Gastrocnemius medialis (tissue), 4 donors: Measurements from ENCODE around the gene ASPHD1. TPM values are rescaled to one million over a fixed set of nuclear protein-coding genes. Genes with fewer than 3 reads are reported as not detected.

Experiments used
- ATAC-seq, 2 donors: fragments of 150-250 bp; one replicate each; pipeline ENCODE4 v1.9.1; 2016
- DNase-seq, 2 donors: peaks; one replicate each; pipeline ENCODE4 v3.0.0-alpha.2; 2019
- H3K27ac ChIP-seq, 4 donors: fragments of 200-600 bp; sonication (generic); 1 replicate in 1 of 4; 2 replicates in 3 of 4; pipeline ENCODE4 v1.5.1; 2016 to 2018; ENCODE audit warnings: mild to moderate bottlenecking in 2 of 4, moderate library complexity in 1 of 4
- H3K27me3 ChIP-seq, 3 donors: fragments of 200-600 bp; sonication (generic) in 2 of 3; 1 replicate in 1 of 3; 2 replicates in 2 of 3; pipeline versions ENCODE4 v1.5.1 to v1.6.0; 2016 to 2019; ENCODE audit warnings: mild to moderate bottlenecking in 1 of 3, moderate library complexity in 1 of 3
- H3K36me3 ChIP-seq, 2 donors: fragments of 200-600 bp; sonication (generic) in 1 of 2; one replicate each; pipeline ENCODE4 v1.5.1; 2017 to 2018
- H3K4me1 ChIP-seq, 2 donors: fragments of 200-600 bp; sonication (generic) in 1 of 2; one replicate each; pipeline ENCODE4 v1.5.1; 2016 to 2017; ENCODE audit warnings: mild to moderate bottlenecking in 2 of 2
- H3K4me3 ChIP-seq, 4 donors: fragments of 200-600 bp; sonication (generic) in 3 of 4; 1 replicate in 1 of 4; 2 replicates in 3 of 4; pipeline ENCODE4 v1.5.1; 2016 to 2019; ENCODE audit warnings: mild to moderate bottlenecking in 2 of 4
- H3K9me3 ChIP-seq, 3 donors: fragments of 200-600 bp; sonication (generic) in 2 of 3; 1 replicate in 1 of 3; 2 replicates in 2 of 3; pipeline ENCODE4 v1.5.1; 2016 to 2019
- CTCF ChIP-seq, 5 experiments: fragments of 450-650 bp in 3 of 5; fragments of 200-600 bp in 2 of 5; sonication (generic) in 2 of 5; IDR thresholded peaks in 4 of 5; conservative IDR thresholded peaks in 1 of 5; 1 replicate in 4 of 5; 2 replicates in 1 of 5; pipeline ENCODE4 v1.5.1; 2016 to 2019; ENCODE audit warnings: antibody characterized with exemption in 5 of 5, mild to moderate bottlenecking in 3 of 5, moderate library complexity in 3 of 5
- POLR2A ChIP-seq, 2 donors: fragments of 450-650 bp; IDR thresholded peaks; one replicate each; pipeline ENCODE4 v1.6.1; 2017; ENCODE audit warnings: antibody characterized with exemption in 2 of 2, mild to moderate bottlenecking in 2 of 2, moderate library complexity in 2 of 2
- in situ Hi-C, 4 donors: fragments of 200-750 bp; cut with MboI; loops; one replicate each; pipeline versions ENCODE4 v1.15.0 to v1.8.0; 2017; ENCODE audit warnings: low sequenced_read_pairs in 4 of 4
- intact Hi-C: fragments of 100-400 bp; cut with DNase I; formaldehyde crosslinking; loops from one replicate; pipeline ENCODE4 v1.15.1; 2023; ENCODE audit warnings: low total_unique reads
- total RNA-seq, 4 donors: library from RNA; depleted of rRNA; stranded (reverse); fragments of >200 nt; gene quantifications; one replicate each; pipeline versions ENCODE4 v1.1.0 to v1.2.3, GENCODE V29; 2016

ASPHD1 gene
- total RNA-seq, 4 donors from 2014 or later, result not detected

- H3K4me3 ChIP-seq, result no peak overlapping the region
- H3K9me3 ChIP-seq, result no peaks in the 10 kb centered on the region
- DNase-seq, result no peak
- H3K27ac ChIP-seq, result no peak overlapping the region
- in situ Hi-C loops (no loop called here), intact Hi-C loops (no loop called here)
- H3K4me1 ChIP-seq, result no peaks in the 10 kb centered on the region
- H3K27me3 ChIP-seq, result peaks cover 30 to 47% (median 39%) of the 10 kb centered on the region in 3 donors
- no peak for ATAC-seq
- no peaks in the 10 kb centered on the region for H3K36me3 ChIP-seq
- TF ChIP-seq POLR2A (IDR thresholded peaks at IDR 0.05) (no peak), CTCF (IDR thresholded peaks at IDR 0.05 in 4 of 5, conservative IDR thresholded peaks at IDR 0.05 in 1 of 5) (no peak)
Observed at GRCh38 chr16:29876217-29876593, 24.1 kb upstream of the ASPHD1 start.

- ATAC-seq, result no peak
Observed at GRCh38 chr16:29876594-29877249, 23.6 kb upstream of the ASPHD1 start.

GRCh38 chr16:29877266-29877961 is 22.9 kb upstream of the ASPHD1 start:
- no peaks in the 10 kb centered on the region for H3K9me3 ChIP-seq
- H3K4me1 ChIP-seq, result no peaks in the 10 kb centered on the region
- TF ChIP-seq POLR2A (IDR thresholded peaks at IDR 0.05) (no peak), CTCF (IDR thresholded peaks at IDR 0.05 in 4 of 5, conservative IDR thresholded peaks at IDR 0.05 in 1 of 5) (no peak)
- no peak overlapping the region for H3K27ac ChIP-seq
- H3K4me3 ChIP-seq, result no peak overlapping the region
- peaks cover 30 to 47% (median 39%) of the 10 kb centered on the region in 3 donors for H3K27me3 ChIP-seq
- no peaks in the 10 kb centered on the region for H3K36me3 ChIP-seq
- in situ Hi-C loops, result no loop called here
- intact Hi-C loops, result no loop called here
- ATAC-seq (no peak), DNase-seq (no peak)

More at GRCh38 chr16:29876594-29877249, 23.6 kb upstream of the ASPHD1 start:
- TF ChIP-seq CTCF (IDR thresholded peaks at IDR 0.05 in 4 of 5, conservative IDR thresholded peaks at IDR 0.05 in 1 of 5), result no peak
- TF ChIP-seq POLR2A (IDR thresholded peaks at IDR 0.05), result no peak
- Histone ChIP-seq H3K27ac (no peak overlapping the region), H3K4me3 (no peak overlapping the region), H3K4me1 (no peaks in the 10 kb centered on the region), H3K36me3 (no peaks in the 10 kb centered on the region), H3K27me3 (peaks cover 30 to 47% (median 39%) of the 10 kb centered on the region in 3 donors), H3K9me3 (no peaks in the 10 kb centered on the region)
- intact Hi-C loops, result no loop called here
- DNase-seq, result no peak
- in situ Hi-C loops, result no loop called here

GRCh38 chr16:29878172-29878571 is 22.1 kb upstream of the ASPHD1 start:
- in situ Hi-C loops, result no loop called here
- no peaks in the 10 kb centered on the region for H3K9me3 ChIP-seq
- H3K27ac ChIP-seq, result no peak overlapping the region
- no peak overlapping the region for H3K4me3 ChIP-seq
- intact Hi-C loops, result no loop called here
- no peak for TF ChIP-seq POLR2A (IDR thresholded peaks at IDR 0.05)
- no peak for TF ChIP-seq CTCF (IDR thresholded peaks at IDR 0.05 in 4 of 5, conservative IDR thresholded peaks at IDR 0.05 in 1 of 5)
- DNase-seq (no peak), ATAC-seq (no peak)
- H3K36me3 ChIP-seq, result no peaks in the 10 kb centered on the region
- H3K4me1 ChIP-seq, result no peaks in the 10 kb centered on the region
- H3K27me3 ChIP-seq, result peaks cover 30 to 47% (median 39%) of the 10 kb centered on the region in 3 donors
